ENCODE data around the gene PRSS2. TPM values are rescaled to one million over a fixed set of nuclear protein-coding genes. Genes with fewer than 3 reads are reported as not detected.
"Not testable (repeated sequence)": the region's sequence is repeated elsewhere in the genome, so short reads cannot be mapped to it uniquely, and the experiment has no call there.

PRSS2 gene
- total RNA-seq, result not detected

GRCh38 chr7:142770661-142771352 lies at the start of gene PRSS2:
Gene PRSS2, plus strand, starts transcription at chr7:142770970. Its CDS starts 13 bp downstream, at chr7:142770983.
- peak within 1 kb of the TSS; percentile 20 for H3K4me3 Mint-ChIP-seq
- no peaks in the 10 kb centered on the region for H3K4me1 Mint-ChIP-seq
- no peaks in the 10 kb centered on the region for H3K9me3 Mint-ChIP-seq
- ATAC-seq (replicated peaks), result peak; percentile 39
- no peaks in the 10 kb centered on the region for H3K36me3 Mint-ChIP-seq (ENCODE audit: low read depth)
- no peaks in the 10 kb centered on the region for H3K27me3 Mint-ChIP-seq
- H3K27ac Mint-ChIP-seq, result peak within 1 kb of the TSS; percentile 29

GRCh38 chr7:142720986-142721385 lies 49.8 kb upstream of the PRSS2 start:
- H3K4me3 Mint-ChIP-seq, result peak overlapping the region; percentile 86

GRCh38 chr7:142722248-142722794 lies 48.4 kb upstream of the PRSS2 start:
- peaks cover 4% of the 10 kb centered on the region for H3K4me1 Mint-ChIP-seq
- ATAC-seq (replicated peaks), result no peak
- no peaks in the 10 kb centered on the region for H3K36me3 Mint-ChIP-seq (ENCODE audit: low read depth)
- no peaks in the 10 kb centered on the region for H3K9me3 Mint-ChIP-seq
- H3K4me3 Mint-ChIP-seq, result peak overlapping the region; percentile 86
- peak overlapping the region; percentile 84 for H3K27ac Mint-ChIP-seq
- no peaks in the 10 kb centered on the region for H3K27me3 Mint-ChIP-seq

More at GRCh38 chr7:142720986-142721385, 49.8 kb upstream of the PRSS2 start:
- ATAC-seq (replicated peaks), result no peak
- Mint-ChIP-seq H3K27me3 (no peaks in the 10 kb centered on the region), H3K4me1 (peaks cover 11% of the 10 kb centered on the region), H3K9me3 (no peaks in the 10 kb centered on the region), H3K27ac (no peak overlapping the region), H3K36me3 (ENCODE audit: low read depth) (no peaks in the 10 kb centered on the region)

- Mint-ChIP-seq H3K27me3 (no peaks in the 10 kb centered on the region), H3K4me1 (no peaks in the 10 kb centered on the region), H3K36me3 (ENCODE audit: low read depth) (no peaks in the 10 kb centered on the region), H3K27ac (no peak overlapping the region), H3K9me3 (no peaks in the 10 kb centered on the region), H3K4me3 (no peak overlapping the region)
- no peak for ATAC-seq (replicated peaks)
Measured at GRCh38 chr7:142733271-142733670, 37.5 kb upstream of the PRSS2 start.

GRCh38 chr7:142739923-142740492 lies 30.8 kb upstream of the PRSS2 start:
- Mint-ChIP-seq H3K27me3 (no peaks in the 10 kb centered on the region), H3K27ac (no peak overlapping the region), H3K4me1 (no peaks in the 10 kb centered on the region), H3K36me3 (ENCODE audit: low read depth) (no peaks in the 10 kb centered on the region), H3K4me3 (peak overlapping the region; percentile 6), H3K9me3 (no peaks in the 10 kb centered on the region)
- ATAC-seq (replicated peaks), result peak; percentile 50

- Mint-ChIP-seq H3K9me3 (no peaks in the 10 kb centered on the region), H3K27me3 (no peaks in the 10 kb centered on the region), H3K36me3 (ENCODE audit: low read depth) (no peaks in the 10 kb centered on the region), H3K4me3 (no peak overlapping the region), H3K27ac (no peak overlapping the region), H3K4me1 (no peaks in the 10 kb centered on the region)
- no peak for ATAC-seq (replicated peaks)
Measured at GRCh38 chr7:142740786-142741185, 30.0 kb upstream of the PRSS2 start.

- H3K36me3 Mint-ChIP-seq (ENCODE audit: low read depth); ATAC-seq (replicated peaks); H3K27me3 Mint-ChIP-seq; H3K4me3 Mint-ChIP-seq; H3K4me1 Mint-ChIP-seq; H3K27ac Mint-ChIP-seq; H3K9me3 Mint-ChIP-seq: not testable (repeated sequence)
Measured at GRCh38 chr7:142741932-142742331, 28.8 kb upstream of the PRSS2 start.

- Mint-ChIP-seq H3K27ac (no peak overlapping the region), H3K9me3 (no peaks in the 10 kb centered on the region), H3K36me3 (ENCODE audit: low read depth) (no peaks in the 10 kb centered on the region), H3K4me3 (no peak overlapping the region), H3K27me3 (no peaks in the 10 kb centered on the region), H3K4me1 (no peaks in the 10 kb centered on the region)
- no peak for ATAC-seq (replicated peaks)
Measured at GRCh38 chr7:142745091-142745635, 25.6 kb upstream of the PRSS2 start.

GRCh38 chr7:142745745-142746144 lies 25.0 kb upstream of the PRSS2 start:
- Mint-ChIP-seq H3K4me1 (no peaks in the 10 kb centered on the region), H3K27me3 (no peaks in the 10 kb centered on the region), H3K4me3 (no peak overlapping the region), H3K9me3 (no peaks in the 10 kb centered on the region), H3K27ac (no peak overlapping the region), H3K36me3 (ENCODE audit: low read depth) (no peaks in the 10 kb centered on the region)
- ATAC-seq (replicated peaks), result no peak

- no peak overlapping the region for H3K4me3 Mint-ChIP-seq
Measured at GRCh38 chr7:142746264-142746663, 24.5 kb upstream of the PRSS2 start.

GRCh38 chr7:142748410-142748809 lies 22.4 kb upstream of the PRSS2 start:
- H3K27ac Mint-ChIP-seq; ATAC-seq (replicated peaks); H3K27me3 Mint-ChIP-seq; H3K9me3 Mint-ChIP-seq; H3K4me1 Mint-ChIP-seq; H3K4me3 Mint-ChIP-seq; H3K36me3 Mint-ChIP-seq (ENCODE audit: low read depth): not testable (repeated sequence)

More at GRCh38 chr7:142746264-142746663, 24.5 kb upstream of the PRSS2 start:
- H3K36me3 Mint-ChIP-seq (ENCODE audit: low read depth), result no peaks in the 10 kb centered on the region
- no peaks in the 10 kb centered on the region for H3K4me1 Mint-ChIP-seq
- H3K27me3 Mint-ChIP-seq, result no peaks in the 10 kb centered on the region
- H3K9me3 Mint-ChIP-seq, result no peaks in the 10 kb centered on the region
- no peak for ATAC-seq (replicated peaks)
- H3K27ac Mint-ChIP-seq, result no peak overlapping the region

- Mint-ChIP-seq H3K9me3 (no peaks in the 10 kb centered on the region), H3K27ac (no peak within 1 kb of the TSS), H3K27me3 (no peaks in the 10 kb centered on the region), H3K4me1 (no peaks in the 10 kb centered on the region), H3K36me3 (ENCODE audit: low read depth) (no peaks in the 10 kb centered on the region), H3K4me3 (no peak within 1 kb of the TSS)
- no peak for ATAC-seq (replicated peaks)
Measured at GRCh38 chr7:142749218-142749993, 21.4 kb upstream of the PRSS2 start, which contains the start of gene PRSS1. Gene PRSS1, plus strand, starts transcription at chr7:142749472. Its CDS starts 13 bp downstream, at chr7:142749485.

- Mint-ChIP-seq H3K27ac (no peak overlapping the region), H3K9me3 (no peaks in the 10 kb centered on the region), H3K27me3 (no peaks in the 10 kb centered on the region), H3K4me1 (no peaks in the 10 kb centered on the region), H3K4me3 (no peak overlapping the region), H3K36me3 (ENCODE audit: low read depth) (no peaks in the 10 kb centered on the region)
- ATAC-seq (replicated peaks), result no peak
Measured at GRCh38 chr7:142750321-142750938, 20.3 kb upstream of the PRSS2 start.

GRCh38 chr7:142751526-142752175 lies 19.1 kb upstream of the PRSS2 start:
- H3K4me1 Mint-ChIP-seq; H3K27ac Mint-ChIP-seq; H3K36me3 Mint-ChIP-seq (ENCODE audit: low read depth); H3K27me3 Mint-ChIP-seq; H3K9me3 Mint-ChIP-seq; H3K4me3 Mint-ChIP-seq; ATAC-seq (replicated peaks): not testable (repeated sequence)

Measured in activated T-helper 17 cell treated with anti-CD3 and anti-CD28 coated beads, Interleukin-2, amount 50 U/mL, for 72 hours (primary cell).